HG02610 (cell line): ENCODE data around the gene XPNPEP2.

ENCODE experiments used
- ATAC-seq: cut with Tn5 transposase; IDR thresholded peaks from one replicate; pipeline ENCODE4 v1.9.1; 2021; ENCODE audit warnings: mild to moderate bottlenecking, moderate library complexity; ENCODE audit not compliant: unreplicated experiment

The XPNPEP2 gene

GRCh38 chrX:129738466-129739308 is at the start of gene XPNPEP2:
Gene XPNPEP2, plus strand, starts transcription at chrX:129738979. Its CDS starts 235 bp downstream, at chrX:129739214.
- ATAC-seq = no peak

GRCh38 chrX:129689796-129690195 is 49.0 kb upstream of the XPNPEP2 start:
- no peak for ATAC-seq

GRCh38 chrX:129690435-129690834 is 48.3 kb upstream of the XPNPEP2 start:
- no peak for ATAC-seq

- no peak for ATAC-seq
These were observed 45.4 kb upstream of the XPNPEP2 start for GRCh38 chrX:129693354-129693753.

GRCh38 chrX:129694805-129695204 is 44.0 kb upstream of the XPNPEP2 start:
- ATAC-seq = no peak

GRCh38 chrX:129695535-129695934 is 43.2 kb upstream of the XPNPEP2 start:
- no peak for ATAC-seq

GRCh38 chrX:129695937-129696336 is 42.8 kb upstream of the XPNPEP2 start:
- no peak for ATAC-seq

GRCh38 chrX:129696463-129697155 is 42.2 kb upstream of the XPNPEP2 start:
- ATAC-seq = no peak

GRCh38 chrX:129697204-129697829 is 41.5 kb upstream of the XPNPEP2 start:
- no peak for ATAC-seq

- no peak for ATAC-seq
These were observed 40.6 kb upstream of the XPNPEP2 start for GRCh38 chrX:129698150-129698549.

GRCh38 chrX:129700536-129700935 is 38.2 kb upstream of the XPNPEP2 start:
- ATAC-seq = no peak

- no peak for ATAC-seq
These were observed 37.1 kb upstream of the XPNPEP2 start for GRCh38 chrX:129701624-129702069.

- ATAC-seq = no peak
These were observed 34.3 kb upstream of the XPNPEP2 start for GRCh38 chrX:129704491-129704890.

GRCh38 chrX:129705377-129705925 is 33.3 kb upstream of the XPNPEP2 start:
- no peak for ATAC-seq

GRCh38 chrX:129705988-129706387 is 32.8 kb upstream of the XPNPEP2 start:
- ATAC-seq = no peak

- ATAC-seq = no peak
These were observed 32.2 kb upstream of the XPNPEP2 start for GRCh38 chrX:129706400-129707072.

GRCh38 chrX:129714581-129714980 is 24.2 kb upstream of the XPNPEP2 start:
- ATAC-seq = no peak

GRCh38 chrX:129716507-129716906 is 22.3 kb upstream of the XPNPEP2 start:
- no peak for ATAC-seq

GRCh38 chrX:129717892-129718291 is 20.9 kb upstream of the XPNPEP2 start:
- no peak for ATAC-seq

- ATAC-seq = no peak
These were observed 20.1 kb upstream of the XPNPEP2 start for GRCh38 chrX:129718676-129719075.

GRCh38 chrX:129719268-129719667 is 19.5 kb upstream of the XPNPEP2 start:
- ATAC-seq = no peak
